Fibroblast of lung (primary cell): ENCODE data around the gene CTF1.

Experiments used
- EZH2 ChIP-seq: IDR thresholded peaks from 2 replicates; pipeline ENCODE4 v1.5.1; 2012; ENCODE audit warnings: low read length, control low read depth, mild to moderate bottlenecking; ENCODE audit errors: missing control alignments
- TF ChIP-seq, protein P1 (sequence below), 2 donors: IDR thresholded peaks in 1 of 2; conservative IDR thresholded peaks in 1 of 2; 1 replicate in 1 of 2; 2 replicates in 1 of 2; pipeline ENCODE4 v1.5.1; 2011 to 2012; ENCODE audit warnings: low read length in 2 of 2, control low read depth in 1 of 2, inconsistent platforms in 1 of 2, low read depth in 1 of 2, mild to moderate bottlenecking in 1 of 2

GRCh38 chr16:30924076-30924912, 27.9 kb downstream of the CTF1 start:
- TF ChIP-seq, protein P1, sequence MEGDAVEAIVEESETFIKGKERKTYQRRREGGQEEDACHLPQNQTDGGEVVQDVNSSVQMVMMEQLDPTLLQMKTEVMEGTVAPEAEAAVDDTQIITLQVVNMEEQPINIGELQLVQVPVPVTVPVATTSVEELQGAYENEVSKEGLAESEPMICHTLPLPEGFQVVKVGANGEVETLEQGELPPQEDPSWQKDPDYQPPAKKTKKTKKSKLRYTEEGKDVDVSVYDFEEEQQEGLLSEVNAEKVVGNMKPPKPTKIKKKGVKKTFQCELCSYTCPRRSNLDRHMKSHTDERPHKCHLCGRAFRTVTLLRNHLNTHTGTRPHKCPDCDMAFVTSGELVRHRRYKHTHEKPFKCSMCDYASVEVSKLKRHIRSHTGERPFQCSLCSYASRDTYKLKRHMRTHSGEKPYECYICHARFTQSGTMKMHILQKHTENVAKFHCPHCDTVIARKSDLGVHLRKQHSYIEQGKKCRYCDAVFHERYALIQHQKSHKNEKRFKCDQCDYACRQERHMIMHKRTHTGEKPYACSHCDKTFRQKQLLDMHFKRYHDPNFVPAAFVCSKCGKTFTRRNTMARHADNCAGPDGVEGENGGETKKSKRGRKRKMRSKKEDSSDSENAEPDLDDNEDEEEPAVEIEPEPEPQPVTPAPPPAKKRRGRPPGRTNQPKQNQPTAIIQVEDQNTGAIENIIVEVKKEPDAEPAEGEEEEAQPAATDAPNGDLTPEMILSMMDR (conservative IDR thresholded peaks at IDR 0.05 in 1 of 2, IDR thresholded peaks at IDR 0.05 in 1 of 2; ENCODE audit: low read depth in 1 of 2, low read length in 2 of 2) = no peak
- no peak for TF ChIP-seq EZH2
